ENCODE data around the gene MRTFA. TPM values are rescaled to one million over a fixed set of nuclear protein-coding genes. Genes with fewer than 3 reads are reported as not detected.

Gene MRTFA
- polyA plus RNA-seq, 1 of the 3 experiments (the other 2 are of a cell fraction), result 5.8 TPM

DNA sequence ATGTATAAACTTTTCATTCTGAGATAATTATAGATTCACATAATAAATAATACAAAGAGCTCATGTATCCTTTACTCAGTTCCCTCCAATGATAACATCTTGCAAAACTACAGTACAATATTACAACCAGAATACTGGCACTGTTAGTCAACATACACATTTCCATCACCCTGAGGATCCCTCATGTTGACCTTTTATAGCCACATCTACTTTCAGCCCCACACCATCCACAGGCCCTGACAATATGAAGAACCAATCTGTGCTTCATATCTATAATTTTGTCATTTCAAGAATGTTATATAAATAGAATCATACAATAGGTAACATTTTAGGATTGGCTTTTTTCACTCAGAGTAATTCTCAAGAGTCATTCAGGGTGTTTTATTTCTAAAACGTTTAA lies 115.5 kb downstream of the MRTFA start:
- POLR2A ChIA-PET, result no interaction called here
- H3K79me2 ChIP-seq (ENCODE audit: insufficient read depth), result peaks cover 97% of the 10 kb centered on the region

More for the DNA sequence above, 115.5 kb downstream of the MRTFA start:
- H3K36me3 ChIP-seq (replicated peaks in 1 of 2; ENCODE audit: control insufficient read depth in 1 of 2, insufficient read depth in 2 of 2, low read length in 1 of 2), result peaks cover 0 to 8% of the 10 kb centered on the region in 2 experiments
- no peak overlapping the region for H3K4me2 ChIP-seq
- no peaks in the 10 kb centered on the region for H3K4me1 ChIP-seq (ENCODE audit: control insufficient read depth in 1 of 2, insufficient read depth in 2 of 2, low read depth in 1 of 2, low read length in 1 of 2)
- no peaks in the 10 kb centered on the region for H3K27me3 ChIP-seq (ENCODE audit: insufficient read depth)
- no peaks in the 10 kb centered on the region for H4K20me1 ChIP-seq (ENCODE audit: insufficient read depth)
- no peak overlapping the region for H3K9ac ChIP-seq
- peaks cover 3% of the 10 kb centered on the region for H3F3A ChIP-seq (replicated peaks; ENCODE audit: insufficient read depth)
- H3K9me3 ChIP-seq, result no peaks in the 10 kb centered on the region
- no peak overlapping the region for H3K27ac ChIP-seq (ENCODE audit: low read depth in 2 of 2, low read length in 1 of 2)
- 95% methylated on average over 1 of the region's 1 CpG for WGBS (ENCODE audit: low lambda C conversion rate)
- no peak overlapping the region for H2AFZ ChIP-seq (ENCODE audit: low read depth)
- no peak for DNase-seq
- CTCF ChIA-PET, result no interaction called here
- no peaks in the 10 kb centered on the region for H3K9me2 ChIP-seq
- H3K4me3 ChIP-seq (ENCODE audit: low read depth in 2 of 2, low read length in 1 of 2), result no peak overlapping the region
- TF ChIP-seq, protein P1, sequence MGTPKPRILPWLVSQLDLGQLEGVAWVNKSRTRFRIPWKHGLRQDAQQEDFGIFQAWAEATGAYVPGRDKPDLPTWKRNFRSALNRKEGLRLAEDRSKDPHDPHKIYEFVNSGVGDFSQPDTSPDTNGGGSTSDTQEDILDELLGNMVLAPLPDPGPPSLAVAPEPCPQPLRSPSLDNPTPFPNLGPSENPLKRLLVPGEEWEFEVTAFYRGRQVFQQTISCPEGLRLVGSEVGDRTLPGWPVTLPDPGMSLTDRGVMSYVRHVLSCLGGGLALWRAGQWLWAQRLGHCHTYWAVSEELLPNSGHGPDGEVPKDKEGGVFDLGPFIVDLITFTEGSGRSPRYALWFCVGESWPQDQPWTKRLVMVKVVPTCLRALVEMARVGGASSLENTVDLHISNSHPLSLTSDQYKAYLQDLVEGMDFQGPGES (IDR thresholded peaks at IDR 0.05; ENCODE audit: low read depth, low read length), result no peak
- TF ChIP-seq FOXM1 (IDR thresholded peaks at IDR 0.05; ENCODE audit: low read depth), result no peak
- TF ChIP-seq, protein P2, sequence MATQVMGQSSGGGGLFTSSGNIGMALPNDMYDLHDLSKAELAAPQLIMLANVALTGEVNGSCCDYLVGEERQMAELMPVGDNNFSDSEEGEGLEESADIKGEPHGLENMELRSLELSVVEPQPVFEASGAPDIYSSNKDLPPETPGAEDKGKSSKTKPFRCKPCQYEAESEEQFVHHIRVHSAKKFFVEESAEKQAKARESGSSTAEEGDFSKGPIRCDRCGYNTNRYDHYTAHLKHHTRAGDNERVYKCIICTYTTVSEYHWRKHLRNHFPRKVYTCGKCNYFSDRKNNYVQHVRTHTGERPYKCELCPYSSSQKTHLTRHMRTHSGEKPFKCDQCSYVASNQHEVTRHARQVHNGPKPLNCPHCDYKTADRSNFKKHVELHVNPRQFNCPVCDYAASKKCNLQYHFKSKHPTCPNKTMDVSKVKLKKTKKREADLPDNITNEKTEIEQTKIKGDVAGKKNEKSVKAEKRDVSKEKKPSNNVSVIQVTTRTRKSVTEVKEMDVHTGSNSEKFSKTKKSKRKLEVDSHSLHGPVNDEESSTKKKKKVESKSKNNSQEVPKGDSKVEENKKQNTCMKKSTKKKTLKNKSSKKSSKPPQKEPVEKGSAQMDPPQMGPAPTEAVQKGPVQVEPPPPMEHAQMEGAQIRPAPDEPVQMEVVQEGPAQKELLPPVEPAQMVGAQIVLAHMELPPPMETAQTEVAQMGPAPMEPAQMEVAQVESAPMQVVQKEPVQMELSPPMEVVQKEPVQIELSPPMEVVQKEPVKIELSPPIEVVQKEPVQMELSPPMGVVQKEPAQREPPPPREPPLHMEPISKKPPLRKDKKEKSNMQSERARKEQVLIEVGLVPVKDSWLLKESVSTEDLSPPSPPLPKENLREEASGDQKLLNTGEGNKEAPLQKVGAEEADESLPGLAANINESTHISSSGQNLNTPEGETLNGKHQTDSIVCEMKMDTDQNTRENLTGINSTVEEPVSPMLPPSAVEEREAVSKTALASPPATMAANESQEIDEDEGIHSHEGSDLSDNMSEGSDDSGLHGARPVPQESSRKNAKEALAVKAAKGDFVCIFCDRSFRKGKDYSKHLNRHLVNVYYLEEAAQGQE (IDR thresholded peaks at IDR 0.05; ENCODE audit: low read depth, low read length), result no peak
- no peak for TF ChIP-seq ELF1 (IDR thresholded peaks at IDR 0.05)
- TF ChIP-seq FOSL2 (IDR thresholded peaks at IDR 0.05; ENCODE audit: borderline replicate concordance, low read depth), result no peak
- TF ChIP-seq EP300 (IDR thresholded peaks at IDR 0.05; ENCODE audit: borderline replicate concordance in 1 of 2, low read depth in 1 of 2, low read length in 1 of 2), result no peak
- no peak for TF ChIP-seq MEF2A (IDR thresholded peaks at IDR 0.05; ENCODE audit: borderline replicate concordance, low read depth)
- TF ChIP-seq, protein P3, sequence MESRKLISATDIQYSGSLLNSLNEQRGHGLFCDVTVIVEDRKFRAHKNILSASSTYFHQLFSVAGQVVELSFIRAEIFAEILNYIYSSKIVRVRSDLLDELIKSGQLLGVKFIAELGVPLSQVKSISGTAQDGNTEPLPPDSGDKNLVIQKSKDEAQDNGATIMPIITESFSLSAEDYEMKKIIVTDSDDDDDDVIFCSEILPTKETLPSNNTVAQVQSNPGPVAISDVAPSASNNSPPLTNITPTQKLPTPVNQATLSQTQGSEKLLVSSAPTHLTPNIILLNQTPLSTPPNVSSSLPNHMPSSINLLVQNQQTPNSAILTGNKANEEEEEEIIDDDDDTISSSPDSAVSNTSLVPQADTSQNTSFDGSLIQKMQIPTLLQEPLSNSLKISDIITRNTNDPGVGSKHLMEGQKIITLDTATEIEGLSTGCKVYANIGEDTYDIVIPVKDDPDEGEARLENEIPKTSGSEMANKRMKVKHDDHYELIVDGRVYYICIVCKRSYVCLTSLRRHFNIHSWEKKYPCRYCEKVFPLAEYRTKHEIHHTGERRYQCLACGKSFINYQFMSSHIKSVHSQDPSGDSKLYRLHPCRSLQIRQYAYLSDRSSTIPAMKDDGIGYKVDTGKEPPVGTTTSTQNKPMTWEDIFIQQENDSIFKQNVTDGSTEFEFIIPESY (IDR thresholded peaks at IDR 0.05; ENCODE audit: borderline replicate concordance, low read depth), result no peak
- no peak for TF ChIP-seq CHD2 (IDR thresholded peaks at IDR 0.05; ENCODE audit: low read length, partially characterized antibody)
- TF ChIP-seq NRF1 (IDR thresholded peaks at IDR 0.05; ENCODE audit: low read depth, low read length), result no peak
- no peak for TF ChIP-seq TAF1 (IDR thresholded peaks at IDR 0.05; ENCODE audit: borderline replicate concordance, low read depth, low read length)
- TF ChIP-seq, protein P4, sequence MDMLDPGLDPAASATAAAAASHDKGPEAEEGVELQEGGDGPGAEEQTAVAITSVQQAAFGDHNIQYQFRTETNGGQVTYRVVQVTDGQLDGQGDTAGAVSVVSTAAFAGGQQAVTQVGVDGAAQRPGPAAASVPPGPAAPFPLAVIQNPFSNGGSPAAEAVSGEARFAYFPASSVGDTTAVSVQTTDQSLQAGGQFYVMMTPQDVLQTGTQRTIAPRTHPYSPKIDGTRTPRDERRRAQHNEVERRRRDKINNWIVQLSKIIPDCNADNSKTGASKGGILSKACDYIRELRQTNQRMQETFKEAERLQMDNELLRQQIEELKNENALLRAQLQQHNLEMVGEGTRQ (IDR thresholded peaks at IDR 0.05; ENCODE audit: borderline replicate concordance, low read depth, low read length), result no peak
- TF ChIP-seq JUND (IDR thresholded peaks at IDR 0.05), result no peak
- TF ChIP-seq MXI1 (IDR thresholded peaks at IDR 0.05; ENCODE audit: low read depth, low read length), result no peak
- no peak for TF ChIP-seq FOXJ3 (CRISPR knock-in tag; IDR thresholded peaks at IDR 0.05)
- no peak for TF ChIP-seq GABPA (IDR thresholded peaks at IDR 0.05; ENCODE audit: low read depth)
- no peak for TF ChIP-seq YY1 (IDR thresholded peaks at IDR 0.05; ENCODE audit: low read depth)
- TF ChIP-seq EZH2phosphoT487 (IDR thresholded peaks at IDR 0.05; ENCODE audit: borderline replicate concordance, low read depth), result no peak

All from SK-N-SH (cell line).